K562 (cell line): ENCODE data around the gene OLR1. TPM values are rescaled to one million over a fixed set of nuclear protein-coding genes. Genes with fewer than 3 reads are reported as not detected.

ENCODE experiments used
- ATAC-seq: fragments of 200-7000 bp; cut with Tn5 transposase; 3 replicates; pipeline ENCODE4 v1.9.1; 2020; ENCODE audit warnings: moderate library complexity
- BruUV-seq: library from RNA; stranded (reverse); fragments of 400-500 nt; replicated peaks from 2 replicates; lab custom pipeline; 2021; lab: Mats Ljungman, UMichigan
- CTCF ChIA-PET: fragments of 300-600 bp; formaldehyde crosslinking; extraction: SDS; loops from one replicate; lab custom pipeline; 2021; ENCODE audit warnings: low intra/inter-chr PET ratio; lab: Yijun Ruan, JAX
- POLR2A ChIA-PET: fragments of 300-600, 350-650 bp; sonication (Branson Sonifier 250); formaldehyde crosslinking; extraction: SDS; loops from one replicate; lab custom pipeline; 2021; ENCODE audit warnings: antibody characterized with exemption, inconsistent platforms; lab: Yijun Ruan, JAX
- DNase-seq, 4 experiments: peaks; one replicate each; pipeline versions ENCODE4 v3.0.0 to v3.0.0-alpha.2; 2011 to 2018; ENCODE audit warnings: low spot score in 3 of 4, mixed read lengths in 3 of 4; ENCODE audit errors: extremely low read depth in 1 of 4
- FAIRE-seq: peaks from 2 replicates; lab custom pipeline; 2011; peaks lifted over from hg19 to GRCh38; lab: Jason Lieb, UNC
- H2AFZ ChIP-seq: 2 replicates; pipeline ENCODE4 v1.6.0; 2011; ENCODE audit warnings: low read depth, low read length, control low read depth, inconsistent platforms
- H3K27ac ChIP-seq: fragments of 200-600 bp; 3 replicates; pipeline ENCODE4 v1.8.0; 2011; ENCODE audit warnings: low read depth, mild to moderate bottlenecking, control low read depth, inconsistent platforms, low read length, moderate library complexity, mixed read lengths; ENCODE audit errors: extremely low read depth
- H3K27me3 ChIP-seq, 2 experiments: fragments of 300-600 bp in 1 of 2; 2 replicates in 1 of 2; 3 replicates in 1 of 2; pipeline versions ENCODE4 v1.6.0 to v1.8.0; 2011; ENCODE audit warnings: inconsistent platforms in 2 of 2, low read length in 2 of 2, mild to moderate bottlenecking in 1 of 2, mixed read lengths in 1 of 2, moderate library complexity in 1 of 2; ENCODE audit not compliant: control insufficient read depth in 2 of 2, insufficient read depth in 2 of 2
- H3K36me3 ChIP-seq: fragments of 300-600 bp; 3 replicates; pipeline ENCODE4 v1.8.0; 2011; ENCODE audit warnings: mild to moderate bottlenecking, low read length, inconsistent platforms; ENCODE audit not compliant: control insufficient read depth, insufficient read depth
- H3K4me1 ChIP-seq, 2 experiments: fragments of 200-600 bp in 1 of 2; replicated peaks in 1 of 2; 2 replicates in 1 of 2; 3 replicates in 1 of 2; pipeline versions ENCODE4 v1.5.1 to v1.8.0; 2011; ENCODE audit warnings: inconsistent platforms in 2 of 2, low read length in 2 of 2, mild to moderate bottlenecking in 1 of 2, mixed read lengths in 1 of 2, moderate library complexity in 1 of 2; ENCODE audit not compliant: control insufficient read depth in 2 of 2, insufficient read depth in 2 of 2
- H3K4me2 ChIP-seq: 2 replicates; pipeline ENCODE4 v1.6.1; 2011; ENCODE audit warnings: low read length, control low read depth, inconsistent platforms, mixed read lengths; ENCODE audit not compliant: insufficient read depth
- H3K4me3 ChIP-seq: fragments of 200-600 bp; sonication (generic), shearing (Covaris generic); 2 replicates; pipeline ENCODE4 v1.5.1; 2016; ENCODE audit warnings: control low read depth, inconsistent platforms
- H3K79me2 ChIP-seq: fragments of 200-600 bp; 3 replicates; pipeline ENCODE4 v1.8.0; 2011; ENCODE audit warnings: low read length, inconsistent platforms; ENCODE audit not compliant: control insufficient read depth, insufficient read depth
- H3K9ac ChIP-seq, 2 experiments: 2 replicates each; pipeline versions ENCODE4 v1.6.0 to v1.6.1; 2011; ENCODE audit warnings: low read depth in 2 of 2, low read length in 2 of 2, control low read depth in 1 of 2, inconsistent platforms in 1 of 2, mild to moderate bottlenecking in 1 of 2, mixed read lengths in 1 of 2; ENCODE audit not compliant: insufficient read depth in 1 of 2
- H3K9me1 ChIP-seq: one replicate; pipeline ENCODE4 v1.6.0; 2011; ENCODE audit warnings: inconsistent platforms, mild to moderate bottlenecking, low read length, moderate library complexity; ENCODE audit not compliant: control insufficient read depth, insufficient read depth
- H3K9me3 ChIP-seq: replicated peaks from 2 replicates; pipeline ENCODE4 v1.5.1; 2011; ENCODE audit warnings: low read depth, low read length, inconsistent platforms; ENCODE audit not compliant: control insufficient read depth, insufficient read depth
- H4K20me1 ChIP-seq: replicated peaks from 2 replicates; pipeline ENCODE4 v1.6.1; 2011; ENCODE audit warnings: low read length, inconsistent platforms, mixed read lengths; ENCODE audit not compliant: control insufficient read depth, insufficient read depth
- GABPB1 ChIP-seq: sonication (generic); formaldehyde crosslinking; IDR thresholded peaks from 2 replicates; pipeline ENCODE4 v1.8.0; 2022; ENCODE audit warnings: mild to moderate bottlenecking, missing genetic modification reagents
- GABPB2 ChIP-seq: fragments of 250-450 bp; sonication (Bioruptor Pico); conservative IDR thresholded peaks from 2 replicates; pipeline ENCODE4 v1.5.1; 2021; ENCODE audit warnings: mild to moderate bottlenecking
- KAT2B ChIP-seq: IDR thresholded peaks from one replicate; pipeline ENCODE4 v1.6.1; 2012; ENCODE audit warnings: low read depth, mild to moderate bottlenecking, control low read depth, inconsistent platforms, low read length, moderate library complexity
- LARP7 ChIP-seq: fragments of 450-650 bp; IDR thresholded peaks from 2 replicates; pipeline ENCODE4 v1.6.1; 2016
- MCM7 ChIP-seq, 2 experiments: fragments of 450-650 bp; IDR thresholded peaks; 2 replicates each; pipeline ENCODE4 v1.6.1; 2016 to 2018
- NELFE ChIP-seq: IDR thresholded peaks from 2 replicates; pipeline ENCODE4 v1.6.1; 2011; ENCODE audit warnings: mild to moderate bottlenecking; ENCODE audit not compliant: insufficient read depth, insufficient read length
- NFIC ChIP-seq: fragments of 450-650 bp; IDR thresholded peaks from 2 replicates; pipeline ENCODE4 v1.6.1; 2017; ENCODE audit warnings: mild to moderate bottlenecking, inconsistent platforms
- POLR2AphosphoS2 ChIP-seq: IDR thresholded peaks from 2 replicates; pipeline ENCODE4 v1.6.1; 2012; ENCODE audit warnings: low read length, improper control_type of control experiment
- RFX5 ChIP-seq: IDR thresholded peaks from 2 replicates; pipeline ENCODE4 v1.6.1; 2011; ENCODE audit warnings: low read depth, mild to moderate bottlenecking, improper control_type of control experiment, low read length
- ZBTB1 ChIP-seq: sonication (generic); formaldehyde crosslinking; IDR thresholded peaks from 2 replicates; pipeline ENCODE4 v1.8.1; 2023; ENCODE audit warnings: missing genetic modification reagents, low read depth, mild to moderate bottlenecking, borderline replicate concordance
- ZNF184 ChIP-seq: sonication (generic); formaldehyde crosslinking; IDR thresholded peaks from 2 replicates; pipeline ENCODE4 v1.5.0; 2020; ENCODE audit warnings: missing genetic modification reagents
- ZNF311 ChIP-seq: fragments of 250-450 bp; sonication (Bioruptor Pico); IDR thresholded peaks from 2 replicates; pipeline ENCODE4 v1.4.0; 2020; ENCODE audit warnings: mild to moderate bottlenecking, moderate library complexity
- WGBS: fragments of 100-300 bp; shearing (Covaris generic); methylation state at CpG from one replicate; pipeline ENCODE4 v1.1.6; 2016; ENCODE audit warnings: low coverage, mixed read lengths; ENCODE audit not compliant: insufficient coverage; ENCODE audit errors: missing lambda C conversion rate; 5-methylcytosine and 5-hydroxymethylcytosine counted together
- in situ Hi-C: fragments of 300-500 bp; cut with MboI; formaldehyde crosslinking; loops from 4 replicates; pipeline ENCODE4 v1.15.0; 2018; ENCODE audit warnings: inconsistent platforms, mixed read lengths
- intact Hi-C: fragments of 100-400 bp; cut with micrococcal nuclease; formaldehyde crosslinking; loops from 2 replicates; pipeline ENCODE4 v1.14.2; 2022
- polyA plus RNA-seq, 8 experiments: library from polyadenylated mRNA; depleted of rRNA in 4 of 8; stranded (reverse) in 5 of 8; unstranded in 3 of 8; fragments of >200 nt; fragmentation: Nextera tagmentation in 2 of 8; fragmentation: Illumina TruSeq in 1 of 8; extraction: Ambion mirVana in 2 of 8; extraction: Trizol in 1 of 8; gene quantifications; 2 replicates each; pipeline versions ENCODE4 v1.2.1 to v1.2.3, GENCODE V29; 2011 to 2014; ENCODE audit warnings: inconsistent platforms in 1 of 8, missing spikeins in 1 of 8
- total RNA-seq, 7 experiments: library from RNA; depleted of rRNA in 6 of 7; stranded (reverse); fragments of >200 nt in 6 of 7; fragmentation: Illumina TruSeq in 2 of 7; extraction: Trizol in 2 of 7; gene quantifications; 2 replicates each; pipeline versions ENCODE4 v1.2.1 to v1.2.3, GENCODE V29; 2011 to 2021; ENCODE audit warnings: low replicate concordance in 1 of 7
- TF ChIP-seq, protein P1 (sequence below): fragments of 450-650 bp; IDR thresholded peaks from 2 replicates; pipeline ENCODE4 v1.6.1; 2017; ENCODE audit warnings: antibody characterized with exemption, mild to moderate bottlenecking

The OLR1 gene
- total and polyA plus RNA-seq, 9 of the 15 experiments (the other 6 are each of a cell fraction or from before 2014, with no cell fraction given) = not detected

DNA sequence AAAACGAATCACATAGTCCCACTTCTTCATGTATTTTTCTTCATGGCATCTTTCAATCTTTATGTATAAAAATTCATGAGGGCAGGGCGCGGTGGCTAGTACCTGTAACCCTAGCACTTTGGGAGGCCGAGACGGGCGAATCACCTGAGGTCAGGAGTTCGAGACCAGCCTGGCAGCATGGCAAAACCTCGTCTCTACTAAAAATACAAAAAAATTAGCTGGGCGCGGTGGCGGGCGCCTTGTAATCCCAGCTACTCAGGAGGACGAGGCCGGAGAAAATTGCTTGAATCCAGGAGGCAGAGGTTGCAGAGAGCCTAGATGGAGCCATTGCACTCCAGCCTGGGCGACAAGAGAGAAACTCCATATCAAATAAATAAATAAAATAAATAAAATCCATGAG is 38.3 kb upstream of the OLR1 start:
- no peak overlapping the region for H2AFZ ChIP-seq
- ATAC-seq = no peak
- no peak overlapping the region for H3K9ac ChIP-seq
- FAIRE-seq = no peak
- H3K27me3 ChIP-seq = no peaks in the 10 kb centered on the region
- WGBS = 75% methylated on average over 9 of the region's 15 CpGs
- DNase-seq = no peak
- no peaks in the 10 kb centered on the region for H4K20me1 ChIP-seq
- TF ChIP-seq KAT2B (no peak), LARP7 (no peak), ZBTB1 (CRISPR knock-in tag) (no peak), GABPB2 (CRISPR knock-in tag) (no peak), ZNF184 (CRISPR knock-in tag) (no peak), ZNF311 (CRISPR knock-in tag) (no peak), POLR2AphosphoS2 (no peak), MCM7 (IDR thresholded peaks at IDR 0.05) (no peak), NELFE (no peak), NFIC (no peak), RFX5 (no peak), GABPB1 (CRISPR knock-in tag) (no peak)
- TF ChIP-seq, protein P1, sequence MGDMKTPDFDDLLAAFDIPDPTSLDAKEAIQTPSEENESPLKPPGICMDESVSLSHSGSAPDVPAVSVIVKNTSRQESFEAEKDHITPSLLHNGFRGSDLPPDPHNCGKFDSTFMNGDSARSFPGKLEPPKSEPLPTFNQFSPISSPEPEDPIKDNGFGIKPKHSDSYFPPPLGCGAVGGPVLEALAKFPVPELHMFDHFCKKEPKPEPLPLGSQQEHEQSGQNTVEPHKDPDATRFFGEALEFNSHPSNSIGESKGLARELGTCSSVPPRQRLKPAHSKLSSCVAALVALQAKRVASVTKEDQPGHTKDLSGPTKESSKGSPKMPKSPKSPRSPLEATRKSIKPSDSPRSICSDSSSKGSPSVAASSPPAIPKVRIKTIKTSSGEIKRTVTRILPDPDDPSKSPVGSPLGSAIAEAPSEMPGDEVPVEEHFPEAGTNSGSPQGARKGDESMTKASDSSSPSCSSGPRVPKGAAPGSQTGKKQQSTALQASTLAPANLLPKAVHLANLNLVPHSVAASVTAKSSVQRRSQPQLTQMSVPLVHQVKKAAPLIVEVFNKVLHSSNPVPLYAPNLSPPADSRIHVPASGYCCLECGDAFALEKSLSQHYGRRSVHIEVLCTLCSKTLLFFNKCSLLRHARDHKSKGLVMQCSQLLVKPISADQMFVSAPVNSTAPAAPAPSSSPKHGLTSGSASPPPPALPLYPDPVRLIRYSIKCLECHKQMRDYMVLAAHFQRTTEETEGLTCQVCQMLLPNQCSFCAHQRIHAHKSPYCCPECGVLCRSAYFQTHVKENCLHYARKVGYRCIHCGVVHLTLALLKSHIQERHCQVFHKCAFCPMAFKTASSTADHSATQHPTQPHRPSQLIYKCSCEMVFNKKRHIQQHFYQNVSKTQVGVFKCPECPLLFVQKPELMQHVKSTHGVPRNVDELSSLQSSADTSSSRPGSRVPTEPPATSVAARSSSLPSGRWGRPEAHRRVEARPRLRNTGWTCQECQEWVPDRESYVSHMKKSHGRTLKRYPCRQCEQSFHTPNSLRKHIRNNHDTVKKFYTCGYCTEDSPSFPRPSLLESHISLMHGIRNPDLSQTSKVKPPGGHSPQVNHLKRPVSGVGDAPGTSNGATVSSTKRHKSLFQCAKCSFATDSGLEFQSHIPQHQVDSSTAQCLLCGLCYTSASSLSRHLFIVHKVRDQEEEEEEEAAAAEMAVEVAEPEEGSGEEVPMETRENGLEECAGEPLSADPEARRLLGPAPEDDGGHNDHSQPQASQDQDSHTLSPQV = no peak
- H3K4me2 ChIP-seq = no peak overlapping the region
- BruUV-seq = no TSS peak
- peaks cover 13% of the 10 kb centered on the region; the same call in 2 of the 3 replicates for H3K79me2 ChIP-seq
- intact Hi-C loops (no loop called here), in situ Hi-C loops (no loop called here)
- CTCF ChIA-PET = no interaction called here
- peaks cover 7 to 14% of the 10 kb centered on the region in 2 experiments for H3K4me1 ChIP-seq
- no peaks in the 10 kb centered on the region for H3K9me3 ChIP-seq
- POLR2A ChIA-PET = interaction anchor here (0.6 kb wide), 1 partner anchor 549 kb away, joined by 3 read pairs; no protein-coding TSS in a partner anchor
- no peaks in the 10 kb centered on the region for H3K36me3 ChIP-seq
- no peaks in the 10 kb centered on the region for H3K9me1 ChIP-seq
- H3K27ac ChIP-seq = no peak overlapping the region
- no peak overlapping the region for H3K4me3 ChIP-seq
